NCI-H2107 (cell line): ENCODE results near the gene MIP.
A peak's percentile ranks its signal among the peaks of the same experiment; 100 is the strongest.
"Not testable (repeated sequence)": the region's sequence is repeated elsewhere in the genome, so short reads cannot be mapped to it uniquely, and the experiment has no call there.

Experiments used
- DNase-seq: peaks from one replicate; lab custom pipeline; 2025; lab: John Stamatoyannopoulos, UW

The MIP gene

GRCh38 chr12:56468216-56469006 is 14.0 kb upstream of the MIP start, which contains the start of gene SPRYD4:
TSS of gene SPRYD4 (plus strand) at chr12:56468578. CDS start at chr12:56468592, 14 bp downstream.
- DNase-seq, result peak; percentile 94

GRCh38 chr12:56462565-56462964 is 8.1 kb upstream of the MIP start:
- no peak for DNase-seq

GRCh38 chr12:56461235-56462159 is 7.0 kb upstream of the MIP start:
- no peak for DNase-seq

- DNase-seq, result no peak
Observed at GRCh38 chr12:56457817-56458216, 3.4 kb upstream of the MIP start.

GRCh38 chr12:56451147-56451546 is 3.3 kb downstream of the MIP start:
- no peak for DNase-seq

- DNase-seq, result no peak
Observed at GRCh38 chr12:56450241-56450640, 4.2 kb downstream of the MIP start.

GRCh38 chr12:56449622-56449984 is 4.9 kb downstream of the MIP start:
- no peak for DNase-seq

GRCh38 chr12:56448860-56449621 is 5.4 kb downstream of the MIP start, which contains the start of gene TIMELESS:
TSS of gene TIMELESS (minus strand) at chr12:56449426. CDS start at chr12:56434170, 15,256 bp downstream.
- peak; percentile 86 for DNase-seq

GRCh38 chr12:56443208-56443607 is 11.2 kb downstream of the MIP start:
- not testable (repeated sequence) for DNase-seq

GRCh38 chr12:56437430-56438176 is 16.9 kb downstream of the MIP start:
- DNase-seq, result no peak

- DNase-seq, result no peak
Observed at GRCh38 chr12:56434828-56435227, 19.6 kb downstream of the MIP start.

GRCh38 chr12:56431850-56432249 is 22.6 kb downstream of the MIP start:
- DNase-seq, result no peak

GRCh38 chr12:56431288-56431687 is 23.2 kb downstream of the MIP start:
- no peak for DNase-seq

- no peak for DNase-seq
Observed at GRCh38 chr12:56425940-56426438, 28.5 kb downstream of the MIP start.

GRCh38 chr12:56425193-56425592 is 29.3 kb downstream of the MIP start:
- DNase-seq, result no peak

GRCh38 chr12:56420411-56420810 is 34.0 kb downstream of the MIP start:
- DNase-seq, result no peak

- DNase-seq, result no peak
Observed at GRCh38 chr12:56417739-56418138, 36.7 kb downstream of the MIP start.

GRCh38 chr12:56414401-56414800 is 40.1 kb downstream of the MIP start:
- DNase-seq, result no peak

- DNase-seq, result no peak
Observed at GRCh38 chr12:56413392-56413791, 41.1 kb downstream of the MIP start.

- no peak for DNase-seq
Observed at GRCh38 chr12:56411781-56412639, 42.4 kb downstream of the MIP start.
